Measurements from ENCODE around the gene MED15. TPM values are rescaled to one million over a fixed set of nuclear protein-coding genes. Genes with fewer than 3 reads are reported as not detected.

The MED15 gene, protein sequence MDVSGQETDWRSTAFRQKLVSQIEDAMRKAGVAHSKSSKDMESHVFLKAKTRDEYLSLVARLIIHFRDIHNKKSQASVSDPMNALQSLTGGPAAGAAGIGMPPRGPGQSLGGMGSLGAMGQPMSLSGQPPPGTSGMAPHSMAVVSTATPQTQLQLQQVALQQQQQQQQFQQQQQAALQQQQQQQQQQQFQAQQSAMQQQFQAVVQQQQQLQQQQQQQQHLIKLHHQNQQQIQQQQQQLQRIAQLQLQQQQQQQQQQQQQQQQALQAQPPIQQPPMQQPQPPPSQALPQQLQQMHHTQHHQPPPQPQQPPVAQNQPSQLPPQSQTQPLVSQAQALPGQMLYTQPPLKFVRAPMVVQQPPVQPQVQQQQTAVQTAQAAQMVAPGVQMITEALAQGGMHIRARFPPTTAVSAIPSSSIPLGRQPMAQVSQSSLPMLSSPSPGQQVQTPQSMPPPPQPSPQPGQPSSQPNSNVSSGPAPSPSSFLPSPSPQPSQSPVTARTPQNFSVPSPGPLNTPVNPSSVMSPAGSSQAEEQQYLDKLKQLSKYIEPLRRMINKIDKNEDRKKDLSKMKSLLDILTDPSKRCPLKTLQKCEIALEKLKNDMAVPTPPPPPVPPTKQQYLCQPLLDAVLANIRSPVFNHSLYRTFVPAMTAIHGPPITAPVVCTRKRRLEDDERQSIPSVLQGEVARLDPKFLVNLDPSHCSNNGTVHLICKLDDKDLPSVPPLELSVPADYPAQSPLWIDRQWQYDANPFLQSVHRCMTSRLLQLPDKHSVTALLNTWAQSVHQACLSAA
- 11.4 and 21.3 TPM in 2 replicates for total RNA-seq (ENCODE audit: low replicate concordance)

DNA sequence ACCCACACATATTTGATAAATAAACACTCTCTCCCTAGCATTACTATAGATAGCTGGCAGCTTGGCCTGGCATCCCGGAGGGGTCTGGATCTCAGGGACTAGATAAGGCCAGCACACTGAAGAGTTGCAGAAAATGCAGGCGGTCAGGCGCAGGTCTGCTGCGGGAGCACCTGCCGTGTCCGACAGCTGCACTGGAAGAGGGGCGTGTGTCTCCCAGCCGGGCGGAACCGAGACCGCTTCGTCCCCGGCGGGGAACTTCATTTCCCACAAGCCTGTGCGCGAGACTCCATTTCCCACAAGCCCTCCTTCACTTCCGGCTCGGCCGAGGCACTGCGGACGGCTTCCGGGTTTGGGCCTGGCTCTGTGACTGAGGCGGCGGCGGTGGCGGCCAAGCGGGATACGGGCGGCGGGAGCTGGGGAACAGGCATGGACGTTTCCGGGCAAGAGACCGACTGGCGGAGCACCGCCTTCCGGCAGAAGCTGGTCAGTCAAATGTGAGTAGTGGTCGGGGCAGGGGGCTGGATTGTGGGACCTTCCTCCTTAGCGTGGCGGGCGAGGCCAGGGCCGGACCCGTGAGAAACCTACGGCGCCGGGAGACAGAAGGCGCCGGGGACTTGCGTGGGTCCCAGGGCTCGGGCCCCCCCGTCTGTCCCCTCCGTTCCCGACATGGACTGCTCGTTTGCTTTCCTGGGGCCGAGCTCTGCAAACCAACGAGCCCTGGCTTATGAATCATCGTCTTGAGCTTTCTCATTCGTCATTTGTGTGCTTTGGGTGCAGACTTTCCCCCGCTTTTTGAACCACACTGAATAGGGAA lies at the start of gene MED15:
Gene MED15, plus strand, starts transcription at position 358 of the 814 bp plus-strand sequence. Its CDS starts 69 bp downstream, at position 427.
- peaks cover 2% of the 10 kb centered on the region for H3K27me3 Mint-ChIP-seq (ENCODE audit: insufficient read depth, low read depth)
- Histone ChIP-seq H2AFZ (replicated peaks) (peak within 1 kb of the TSS; percentile 60), H3K27ac (peak within 1 kb of the TSS; percentile 79)

GRCh38 chr22:20458530-20459151 lies 48.8 kb upstream of the MED15 start:
- peaks cover 10% of the 10 kb centered on the region for H3K4me1 ChIP-seq
- H3K79me2 ChIP-seq (ENCODE audit: low read depth), result no peaks in the 10 kb centered on the region
- no peaks in the 10 kb centered on the region for H3K9me3 ChIP-seq (ENCODE audit: low read depth)
- H4K20me1 ChIP-seq (ENCODE audit: low read depth), result peaks cover 4% of the 10 kb centered on the region
- H3K4me2 ChIP-seq, result no peak overlapping the region
- Mint-ChIP-seq H3K4me3 (no peak overlapping the region), H3K9me3 (no peaks in the 10 kb centered on the region), H3K27me3 (ENCODE audit: insufficient read depth, low read depth) (peaks cover 6% of the 10 kb centered on the region), H3K36me3 (peaks cover 29% of the 10 kb centered on the region), H3K4me1 (peaks cover 32% of the 10 kb centered on the region), H3K27ac (peak overlapping the region; percentile 6)
- no peak overlapping the region for H2AFZ ChIP-seq (replicated peaks)
- H3K4me3 ChIP-seq, result no peak overlapping the region
- TF ChIP-seq, protein P1, sequence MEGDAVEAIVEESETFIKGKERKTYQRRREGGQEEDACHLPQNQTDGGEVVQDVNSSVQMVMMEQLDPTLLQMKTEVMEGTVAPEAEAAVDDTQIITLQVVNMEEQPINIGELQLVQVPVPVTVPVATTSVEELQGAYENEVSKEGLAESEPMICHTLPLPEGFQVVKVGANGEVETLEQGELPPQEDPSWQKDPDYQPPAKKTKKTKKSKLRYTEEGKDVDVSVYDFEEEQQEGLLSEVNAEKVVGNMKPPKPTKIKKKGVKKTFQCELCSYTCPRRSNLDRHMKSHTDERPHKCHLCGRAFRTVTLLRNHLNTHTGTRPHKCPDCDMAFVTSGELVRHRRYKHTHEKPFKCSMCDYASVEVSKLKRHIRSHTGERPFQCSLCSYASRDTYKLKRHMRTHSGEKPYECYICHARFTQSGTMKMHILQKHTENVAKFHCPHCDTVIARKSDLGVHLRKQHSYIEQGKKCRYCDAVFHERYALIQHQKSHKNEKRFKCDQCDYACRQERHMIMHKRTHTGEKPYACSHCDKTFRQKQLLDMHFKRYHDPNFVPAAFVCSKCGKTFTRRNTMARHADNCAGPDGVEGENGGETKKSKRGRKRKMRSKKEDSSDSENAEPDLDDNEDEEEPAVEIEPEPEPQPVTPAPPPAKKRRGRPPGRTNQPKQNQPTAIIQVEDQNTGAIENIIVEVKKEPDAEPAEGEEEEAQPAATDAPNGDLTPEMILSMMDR (IDR thresholded peaks at IDR 0.05), result no peak
- TF ChIP-seq EZH2phosphoT487 (IDR thresholded peaks at IDR 0.05) (no peak), EZH2 (IDR thresholded peaks at IDR 0.05) (no peak)
- H3K9ac ChIP-seq, result no peak overlapping the region
- no peaks in the 10 kb centered on the region for H3K27me3 ChIP-seq
- no peak overlapping the region for H3K27ac ChIP-seq
- H3F3A ChIP-seq (ENCODE audit: low read depth), result peaks cover 15% of the 10 kb centered on the region
- no peaks in the 10 kb centered on the region for H3K36me3 ChIP-seq
- DNase-seq (ENCODE audit: low spot score), result no peak

More for the DNA sequence above, at the start of gene MED15:
- Histone ChIP-seq H3K9me3 (ENCODE audit: low read depth) (no peaks in the 10 kb centered on the region), H3K4me2 (peak within 1 kb of the TSS; percentile 81), H4K20me1 (ENCODE audit: low read depth) (peaks cover 34% of the 10 kb centered on the region), H3K36me3 (no peaks in the 10 kb centered on the region), H3K4me3 (peak within 1 kb of the TSS; percentile 77), H3K4me1 (peaks cover 23% of the 10 kb centered on the region), H3K9ac (peak within 1 kb of the TSS; percentile 77), H3K79me2 (ENCODE audit: low read depth) (peaks cover 49% of the 10 kb centered on the region), H3F3A (ENCODE audit: low read depth) (peaks cover 5% of the 10 kb centered on the region), H3K27me3 (no peaks in the 10 kb centered on the region)
- Mint-ChIP-seq H3K27ac (peak within 1 kb of the TSS; percentile 62), H3K4me3 (peak within 1 kb of the TSS; percentile 94), H3K9me3 (no peaks in the 10 kb centered on the region), H3K4me1 (peaks cover 38% of the 10 kb centered on the region), H3K36me3 (peaks cover 7% of the 10 kb centered on the region)
- TF ChIP-seq, protein P1 (IDR thresholded peaks at IDR 0.05), result peak; percentile 4
- TF ChIP-seq EZH2 (IDR thresholded peaks at IDR 0.05), result no peak
- DNase-seq (ENCODE audit: low spot score), result peak; percentile 95

DNA sequence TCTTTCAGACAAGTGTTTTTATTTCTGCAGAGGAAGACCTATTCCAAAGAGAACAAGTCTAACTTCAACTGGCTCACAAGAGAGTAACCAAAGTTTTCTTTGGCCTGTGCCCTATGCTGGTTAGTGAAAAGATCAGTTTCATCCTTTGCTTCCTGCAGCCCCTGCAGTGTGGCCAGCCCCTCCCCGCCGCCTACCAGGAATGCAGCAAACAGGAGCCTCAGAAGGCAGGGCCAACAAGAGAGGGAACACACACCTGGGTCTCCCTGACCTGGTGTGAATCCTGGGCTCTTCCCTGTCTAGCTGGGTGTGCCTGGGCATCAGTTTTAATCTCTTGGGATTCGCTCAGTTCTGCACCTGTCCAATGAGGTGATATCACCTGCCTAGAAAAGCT lies 48.3 kb upstream of the MED15 start:
- no peaks in the 10 kb centered on the region for H3K36me3 ChIP-seq
- no peaks in the 10 kb centered on the region for H3K9me3 ChIP-seq (ENCODE audit: low read depth)
- no peak overlapping the region for H2AFZ ChIP-seq (replicated peaks)
- H3K27me3 ChIP-seq, result no peaks in the 10 kb centered on the region
- H4K20me1 ChIP-seq (ENCODE audit: low read depth), result peaks cover 4% of the 10 kb centered on the region
- no peak for DNase-seq (ENCODE audit: low spot score)
- TF ChIP-seq EZH2 (IDR thresholded peaks at IDR 0.05), result no peak
- TF ChIP-seq, protein P1 (IDR thresholded peaks at IDR 0.05), result no peak
- TF ChIP-seq EZH2phosphoT487 (IDR thresholded peaks at IDR 0.05), result no peak
- Mint-ChIP-seq H3K4me1 (peaks cover 32% of the 10 kb centered on the region), H3K4me3 (no peak overlapping the region), H3K36me3 (peaks cover 34% of the 10 kb centered on the region), H3K27me3 (ENCODE audit: insufficient read depth, low read depth) (peaks cover 6% of the 10 kb centered on the region), H3K9me3 (no peaks in the 10 kb centered on the region), H3K27ac (no peak overlapping the region)
- no peak overlapping the region for H3K4me3 ChIP-seq
- peaks cover 10% of the 10 kb centered on the region for H3K4me1 ChIP-seq
- H3F3A ChIP-seq (ENCODE audit: low read depth), result peaks cover 15% of the 10 kb centered on the region
- no peak overlapping the region for H3K4me2 ChIP-seq
- H3K79me2 ChIP-seq (ENCODE audit: low read depth), result no peaks in the 10 kb centered on the region
- H3K9ac ChIP-seq, result no peak overlapping the region
- H3K27ac ChIP-seq, result no peak overlapping the region

Data from neural progenitor cell (in vitro differentiated cells).